NCI-H2081 (cell line): Measurements from ENCODE around the gene ERC2.
"Not testable (repeated sequence)": the region's sequence is repeated elsewhere in the genome, so short reads cannot be mapped to it uniquely, and the experiment has no call there.

Experiments used
- DNase-seq, 2 experiments: peaks; one replicate each; lab custom pipeline; 2025; lab: John Stamatoyannopoulos, UW

The ERC2 gene

GRCh38 chr3:56060521-56061278, 407.6 kb downstream of the ERC2 start:
- DNase-seq = no peak

- DNase-seq = no peak
Measured at GRCh38 chr3:56059731-56060130, 408.5 kb downstream of the ERC2 start.

DNA sequence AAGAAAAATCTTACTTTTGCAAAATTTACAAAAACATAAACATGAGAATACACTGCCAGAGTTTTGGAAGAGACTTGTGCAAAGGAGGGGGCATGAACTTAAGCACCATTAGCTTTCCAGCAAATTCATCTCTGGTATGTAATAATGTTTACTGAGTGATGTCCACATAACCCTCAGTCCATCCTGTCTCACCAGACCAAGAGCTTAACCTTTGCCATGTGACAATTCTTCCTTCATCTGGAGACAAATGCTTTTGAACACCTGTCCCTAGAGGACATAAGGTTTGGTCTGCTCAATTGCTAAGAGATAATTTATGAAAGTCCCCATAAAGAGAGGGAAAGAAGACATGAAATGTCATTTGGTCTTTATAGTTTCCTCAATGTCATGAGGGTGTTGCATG, 412.3 kb downstream of the ERC2 start:
- DNase-seq = no peak

DNA sequence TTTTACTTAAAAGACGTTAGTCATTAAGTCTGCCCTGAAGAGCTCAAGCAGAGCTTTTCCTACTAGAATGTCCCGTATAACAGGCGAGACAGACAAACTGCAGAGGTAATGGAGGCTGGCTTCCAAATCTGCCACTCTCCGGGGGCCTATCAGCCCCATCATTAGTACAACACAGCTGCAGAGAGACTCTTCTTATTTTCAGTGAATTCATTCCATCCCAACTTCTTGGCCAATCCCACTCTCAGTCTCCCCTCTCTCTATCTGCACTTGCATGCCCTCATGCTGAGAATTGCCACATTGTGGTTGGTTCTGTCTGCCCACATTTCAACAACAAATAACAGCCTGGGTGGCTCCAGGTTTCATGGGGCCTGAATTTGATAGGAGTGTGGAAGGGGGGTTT, 412.7 kb downstream of the ERC2 start:
- DNase-seq = no peak

- no peak for DNase-seq
Measured at GRCh38 chr3:56054844-56055243, 413.4 kb downstream of the ERC2 start.

- DNase-seq = no peak
Measured at GRCh38 chr3:56053727-56054126, 414.5 kb downstream of the ERC2 start.

DNA sequence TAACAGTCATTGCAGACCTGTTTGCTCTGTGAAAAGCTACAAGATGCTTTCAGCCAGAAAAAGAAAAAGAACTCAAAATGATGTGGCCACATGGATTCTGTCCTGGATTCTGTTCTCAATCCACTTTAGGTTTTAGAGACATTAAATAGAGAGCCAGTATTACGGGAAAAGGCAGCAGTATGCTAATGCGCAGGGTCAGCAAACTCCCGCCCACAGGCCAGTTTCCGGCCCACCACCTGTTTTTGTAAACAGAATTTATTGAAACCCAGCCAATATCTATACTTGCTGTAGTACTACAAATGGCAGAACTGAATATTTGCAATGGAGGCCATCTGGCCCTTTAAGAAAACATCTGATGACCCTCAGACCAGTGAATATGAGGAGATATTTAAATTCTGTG, 416.1 kb downstream of the ERC2 start:
- DNase-seq = peak in 1 of 2 experiments; percentile 33

DNA sequence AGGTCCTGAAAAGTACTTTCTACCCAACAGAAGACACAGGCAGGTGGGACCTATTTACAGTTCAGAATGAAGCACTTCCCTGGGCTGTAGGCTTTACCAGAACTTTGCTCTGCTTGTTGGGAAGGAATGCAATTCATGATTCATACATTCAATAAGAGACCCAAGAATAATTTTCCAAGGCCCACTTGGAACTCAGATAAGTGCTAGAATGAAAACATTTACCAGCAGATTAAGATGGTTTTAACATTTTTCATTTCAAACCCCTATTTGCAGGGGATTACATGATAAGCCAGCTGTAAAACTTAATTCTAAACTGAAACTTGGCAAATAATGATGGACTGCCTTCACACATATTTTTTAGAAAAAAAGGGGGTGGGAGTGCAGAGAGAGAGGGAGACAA, 417.2 kb downstream of the ERC2 start:
- DNase-seq = no peak

- no peak for DNase-seq
Measured at GRCh38 chr3:56048946-56049345, 419.3 kb downstream of the ERC2 start.

- no peak for DNase-seq
Measured at GRCh38 chr3:56048331-56048730, 419.9 kb downstream of the ERC2 start.

GRCh38 chr3:56042326-56042951, 425.8 kb downstream of the ERC2 start:
- DNase-seq = peak; percentile 29 to 38

DNA sequence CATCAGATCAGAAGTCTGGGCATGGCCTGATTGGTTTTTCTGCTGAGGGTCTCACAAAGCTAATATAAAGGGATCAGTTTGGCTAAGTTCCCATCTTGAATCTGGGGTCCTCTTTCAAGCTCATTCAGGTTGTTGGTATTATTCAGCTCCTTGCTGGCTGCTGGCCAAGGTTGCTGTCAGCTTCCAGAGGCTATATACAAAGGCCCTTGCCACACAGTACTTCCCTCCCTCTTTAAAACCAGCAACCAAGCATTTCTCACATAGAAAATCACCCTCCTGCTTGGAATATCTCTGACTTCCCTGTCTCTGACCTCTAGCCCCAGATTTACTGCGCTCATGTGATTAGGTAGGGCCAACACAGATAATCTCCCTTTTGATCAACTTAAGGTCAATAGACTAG, 442.9 kb downstream of the ERC2 start:
- DNase-seq = no peak

- DNase-seq = no peak
Measured at GRCh38 chr3:56023546-56023945, 444.7 kb downstream of the ERC2 start.

- DNase-seq = no peak
Measured at GRCh38 chr3:56022619-56023018, 445.6 kb downstream of the ERC2 start.

DNA sequence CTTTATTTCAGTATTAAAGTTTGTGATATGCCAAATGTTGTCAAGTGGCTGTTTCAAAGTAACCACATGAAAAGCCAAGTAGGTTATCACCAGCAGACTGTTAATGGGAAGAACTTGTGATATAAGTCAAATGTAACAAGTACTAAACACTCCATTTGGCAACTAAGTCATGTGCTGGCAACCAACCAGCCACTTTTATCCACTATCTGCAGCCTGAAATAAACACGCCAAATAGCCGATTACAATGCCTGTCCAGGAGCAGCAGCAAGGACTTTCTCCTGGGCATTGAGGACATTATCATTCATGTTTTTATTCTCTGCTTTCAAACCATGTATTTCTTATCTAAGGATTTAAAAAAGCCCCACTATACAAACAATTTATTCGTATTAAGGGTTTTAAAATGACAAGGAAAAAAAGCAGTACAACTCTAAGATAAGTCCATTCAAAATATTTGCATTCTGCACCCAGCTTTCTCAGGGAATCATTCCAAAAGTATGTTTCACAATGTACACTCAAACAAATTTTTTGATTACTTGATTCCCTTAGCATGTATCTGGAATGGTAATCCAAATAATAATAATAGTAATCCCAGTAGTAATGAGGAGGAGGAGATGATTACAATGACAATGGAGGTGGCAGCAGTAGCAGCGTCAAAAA, 448.6 kb downstream of the ERC2 start:
- no peak for DNase-seq

GRCh38 chr3:56015374-56015773, 452.9 kb downstream of the ERC2 start:
- not testable (repeated sequence) for DNase-seq

DNA sequence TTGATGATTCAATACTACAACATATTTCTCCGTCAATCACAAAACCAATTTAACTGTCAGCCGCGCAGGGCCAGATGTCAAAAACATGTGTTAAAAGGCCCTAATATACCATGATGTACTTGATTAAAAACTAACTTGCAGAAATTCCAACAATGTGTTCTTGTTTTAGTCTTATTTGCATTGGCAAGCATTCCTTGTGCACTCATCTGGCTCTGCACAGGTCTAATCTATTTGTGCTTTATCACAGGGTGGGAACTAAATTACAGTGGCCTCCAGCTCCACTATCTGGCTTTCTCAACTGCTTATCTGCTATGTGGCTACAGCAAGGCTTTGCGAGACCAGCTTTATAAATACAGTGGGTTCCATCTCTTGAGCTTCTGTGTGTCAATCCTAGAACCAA, 455.5 kb downstream of the ERC2 start:
- DNase-seq = no peak

DNA sequence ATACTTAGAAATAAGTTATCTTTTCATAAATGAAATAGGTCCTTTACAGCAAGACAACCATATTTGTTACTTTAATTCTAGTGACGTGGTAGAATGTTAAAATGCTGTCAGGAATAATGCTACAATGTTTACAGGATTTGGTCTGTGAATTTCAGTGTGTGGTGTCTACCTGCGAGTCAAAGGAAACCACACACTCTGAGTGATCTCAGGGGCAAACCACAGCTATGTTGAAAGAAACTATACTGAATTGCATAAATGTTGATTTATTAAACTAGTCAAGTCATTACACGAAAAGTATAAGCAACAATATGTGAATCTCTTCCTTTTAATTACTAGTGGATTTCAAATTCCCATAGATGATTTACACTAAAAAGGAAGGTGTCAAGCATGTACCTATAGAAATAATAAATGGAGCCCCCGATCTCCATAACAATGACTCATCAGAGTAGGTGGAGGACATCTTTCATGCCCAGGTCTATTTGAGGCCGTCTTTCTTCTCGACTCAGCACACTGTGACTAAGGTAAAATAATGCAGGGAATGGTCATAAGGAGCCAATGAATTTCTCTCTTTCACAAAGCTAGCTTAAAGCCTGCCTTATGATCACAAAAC, 463.0 kb downstream of the ERC2 start:
- no peak for DNase-seq

DNA sequence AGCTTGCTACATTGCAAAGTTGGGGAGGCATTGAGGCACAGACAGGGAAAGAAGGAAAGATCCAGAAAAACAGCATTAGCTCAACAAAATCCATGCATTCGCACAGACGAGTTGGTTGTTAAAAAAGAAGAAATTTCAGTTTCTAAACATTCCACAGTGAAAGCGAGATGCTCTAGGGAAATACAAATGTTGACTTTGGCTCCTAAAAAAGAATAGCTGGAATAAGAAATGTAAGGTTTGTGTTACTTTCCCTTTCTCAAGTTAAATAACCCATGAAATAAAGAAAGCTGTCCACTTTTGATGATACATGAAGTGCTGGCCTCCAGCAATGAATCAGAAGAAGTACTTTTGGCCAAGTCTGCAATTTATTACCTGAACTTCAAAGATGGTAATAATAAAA, 465.1 kb downstream of the ERC2 start:
- no peak for DNase-seq

GRCh38 chr3:56001991-56002390, 466.3 kb downstream of the ERC2 start:
- no peak for DNase-seq

GRCh38 chr3:56001537-56001936, 466.7 kb downstream of the ERC2 start:
- no peak for DNase-seq

- no peak for DNase-seq
Measured at GRCh38 chr3:55989366-55989765, 478.9 kb downstream of the ERC2 start.

GRCh38 chr3:55988905-55989304, 479.4 kb downstream of the ERC2 start:
- DNase-seq = no peak
